H9 (cell line): ENCODE results near the gene DPM3. TPM values are rescaled to one million over a fixed set of nuclear protein-coding genes. Genes with fewer than 3 reads are reported as not detected.

ENCODE experiments used
- DNase-seq: peaks from one replicate; pipeline ENCODE4 v3.0.0-alpha.2; 2017
- H2AFZ ChIP-seq: one replicate; pipeline ENCODE4 v1.6.1; 2013; ENCODE audit warnings: mild to moderate bottlenecking, low read length, control low read depth, moderate library complexity
- H2AK5ac ChIP-seq: 2 replicates; pipeline ENCODE4 v1.6.1; 2013; ENCODE audit warnings: low read length, control low read depth, mixed read lengths; ENCODE audit not compliant: insufficient read length
- H2BK120ac ChIP-seq: one replicate; pipeline ENCODE4 v1.6.1; 2013; ENCODE audit warnings: low read depth, mild to moderate bottlenecking, low read length, control low read depth, inconsistent platforms; ENCODE audit not compliant: poor library complexity, severe bottlenecking
- H2BK12ac ChIP-seq: 2 replicates; pipeline ENCODE4 v1.6.1; 2013; ENCODE audit warnings: low read length, control low read depth, mixed read lengths, low read depth; ENCODE audit not compliant: insufficient read length
- H2BK15ac ChIP-seq: 2 replicates; pipeline ENCODE4 v1.6.1; 2013; ENCODE audit warnings: low read depth, low read length, control low read depth
- H2BK20ac ChIP-seq: one replicate; pipeline ENCODE4 v1.6.1; 2013; ENCODE audit warnings: low read depth, mild to moderate bottlenecking, low read length, control low read depth, inconsistent platforms; ENCODE audit not compliant: poor library complexity, severe bottlenecking
- H2BK5ac ChIP-seq: 2 replicates; pipeline ENCODE4 v1.6.1; 2013; ENCODE audit warnings: low read length, control low read depth, mixed read lengths; ENCODE audit not compliant: insufficient read length
- H3K14ac ChIP-seq: 2 replicates; pipeline ENCODE4 v1.6.1; 2013; ENCODE audit warnings: low read length, control low read depth; ENCODE audit not compliant: insufficient read depth
- H3K18ac ChIP-seq: 2 replicates; pipeline ENCODE4 v1.6.1; 2013; ENCODE audit warnings: low read depth, mild to moderate bottlenecking, mixed read lengths, low read length, control low read depth; ENCODE audit not compliant: insufficient read length
- H3K23ac ChIP-seq: 2 replicates; pipeline ENCODE4 v1.6.1; 2013; ENCODE audit warnings: low read length, control low read depth, mixed read lengths, low read depth; ENCODE audit not compliant: insufficient read length
- H3K23me2 ChIP-seq: 2 replicates; pipeline ENCODE4 v1.6.1; 2013; ENCODE audit warnings: low read depth, mild to moderate bottlenecking, mixed read lengths, low read length, control low read depth; ENCODE audit not compliant: insufficient read length, poor library complexity, severe bottlenecking
- H3K27ac ChIP-seq: 2 replicates; pipeline ENCODE4 v1.5.1; 2013; ENCODE audit warnings: low read length, control low read depth, mixed read lengths, low read depth; ENCODE audit not compliant: insufficient read length
- H3K27me3 ChIP-seq: 2 replicates; pipeline ENCODE4 v1.6.1; 2013; ENCODE audit warnings: low read length, control low read depth, inconsistent platforms; ENCODE audit not compliant: insufficient read depth
- H3K4ac ChIP-seq: 2 replicates; pipeline ENCODE4 v1.6.1; 2013; ENCODE audit warnings: low read depth, mild to moderate bottlenecking, control low read depth, inconsistent platforms, low read length, moderate library complexity
- H3K4me1 ChIP-seq: 2 replicates; pipeline ENCODE4 v1.6.1; 2013; ENCODE audit warnings: low read length, control low read depth, inconsistent platforms; ENCODE audit not compliant: insufficient read depth
- H3K4me2 ChIP-seq: 2 replicates; pipeline ENCODE4 v1.6.1; 2013; ENCODE audit warnings: low read length, control low read depth, mixed read lengths; ENCODE audit not compliant: insufficient read length, insufficient read depth
- H3K56ac ChIP-seq: 2 replicates; pipeline ENCODE4 v1.6.1; 2013; ENCODE audit warnings: low read depth, mild to moderate bottlenecking, mixed read lengths, low read length, control low read depth; ENCODE audit not compliant: insufficient read length
- H3K79me1 ChIP-seq: 2 replicates; pipeline ENCODE4 v1.6.1; 2013; ENCODE audit warnings: low read depth, mild to moderate bottlenecking, moderate library complexity, low read length, control low read depth, inconsistent platforms; ENCODE audit not compliant: insufficient read depth, poor library complexity, severe bottlenecking
- H3K79me2 ChIP-seq: 2 replicates; pipeline ENCODE4 v1.6.1; 2013; ENCODE audit warnings: low read length, control low read depth, inconsistent platforms; ENCODE audit not compliant: insufficient read depth
- H3K9ac ChIP-seq: 2 replicates; pipeline ENCODE4 v1.6.1; 2013; ENCODE audit warnings: low read length, control low read depth, mixed read lengths; ENCODE audit not compliant: insufficient read length; ENCODE audit errors: extremely low read depth
- H3K9me3 ChIP-seq: one replicate; pipeline ENCODE4 v1.6.1; 2013; ENCODE audit warnings: low read depth, low read length, inconsistent platforms; ENCODE audit not compliant: control insufficient read depth
- H3T11ph ChIP-seq: one replicate; pipeline ENCODE4 v1.6.1; 2013; ENCODE audit warnings: mild to moderate bottlenecking, low read length, control low read depth, inconsistent platforms
- H4K20me1 ChIP-seq: one replicate; pipeline ENCODE4 v1.6.1; 2013; ENCODE audit not compliant: control insufficient read depth, insufficient read length, insufficient read depth
- H4K5ac ChIP-seq: 2 replicates; pipeline ENCODE4 v1.6.1; 2013; ENCODE audit warnings: low read depth, mild to moderate bottlenecking, mixed read lengths, low read length, control low read depth; ENCODE audit not compliant: insufficient read length
- H4K8ac ChIP-seq: replicated peaks from 2 replicates; pipeline ENCODE4 v1.6.1; 2013; ENCODE audit warnings: low read length, control low read depth, mixed read lengths, low read depth; ENCODE audit not compliant: insufficient read length
- H4K91ac ChIP-seq: 2 replicates; pipeline ENCODE4 v1.6.1; 2013; ENCODE audit warnings: low read depth, mild to moderate bottlenecking, moderate library complexity, mixed read lengths, low read length, control low read depth; ENCODE audit not compliant: insufficient read length
- H3K27ac Mint-ChIP-seq, 3 experiments: 2 replicates in 2 of 3; 3 replicates in 1 of 3; pipeline ENCODE4 v1.8.0; 2020 to 2021; ENCODE audit warnings: mixed read lengths in 3 of 3, mild to moderate bottlenecking in 1 of 3, moderate library complexity in 1 of 3
- H3K27me3 Mint-ChIP-seq: 2 replicates; pipeline ENCODE4 v1.8.0; 2021; ENCODE audit warnings: low read depth, mild to moderate bottlenecking, moderate library complexity, mixed read lengths
- H3K36me3 Mint-ChIP-seq, 3 experiments: 2 replicates in 2 of 3; 3 replicates in 1 of 3; pipeline ENCODE4 v1.8.0; 2020 to 2021; ENCODE audit warnings: low read depth in 3 of 3, mixed read lengths in 3 of 3; ENCODE audit not compliant: insufficient read depth in 1 of 3
- H3K4me1 Mint-ChIP-seq, 2 experiments: 2 replicates each; pipeline ENCODE4 v1.8.0; 2020; ENCODE audit warnings: mixed read lengths in 2 of 2
- H3K4me3 Mint-ChIP-seq, 2 experiments: 2 replicates in 1 of 2; 3 replicates in 1 of 2; pipeline ENCODE4 v1.8.0; 2020 to 2021; ENCODE audit warnings: mild to moderate bottlenecking in 2 of 2, mixed read lengths in 2 of 2, moderate library complexity in 1 of 2
- H3K9me3 Mint-ChIP-seq, 2 experiments: 2 replicates in 1 of 2; 3 replicates in 1 of 2; pipeline ENCODE4 v1.8.0; 2020; ENCODE audit warnings: mild to moderate bottlenecking in 2 of 2, mixed read lengths in 2 of 2, moderate library complexity in 1 of 2
- WGBS: extraction: QIAGEN DNeasy Blood & Tissue Kit; methylation state at CpG from one replicate; pipeline ENCODE4 v1.1.7; 2013; ENCODE audit warnings: missing lambda C conversion rate, low lambda C conversion rate, mixed read lengths; ENCODE audit not compliant: insufficient read length; ENCODE audit errors: extremely low coverage; 5-methylcytosine and 5-hydroxymethylcytosine counted together
- total RNA-seq: library from RNA; stranded (reverse); gene quantifications from 2 replicates; pipeline ENCODE4 v1.2.1, GENCODE V29; 2021
- TF ChIP-seq, protein P1 (sequence below): fragments of 200-600 bp; sonication (generic); conservative IDR thresholded peaks from 3 replicates; pipeline ENCODE4 v1.8.0; 2021; ENCODE audit warnings: antibody characterized with exemption, mild to moderate bottlenecking

DPM3 gene
- total RNA-seq, 1 experiment from 2014 or later: 48.5 TPM

DNA sequence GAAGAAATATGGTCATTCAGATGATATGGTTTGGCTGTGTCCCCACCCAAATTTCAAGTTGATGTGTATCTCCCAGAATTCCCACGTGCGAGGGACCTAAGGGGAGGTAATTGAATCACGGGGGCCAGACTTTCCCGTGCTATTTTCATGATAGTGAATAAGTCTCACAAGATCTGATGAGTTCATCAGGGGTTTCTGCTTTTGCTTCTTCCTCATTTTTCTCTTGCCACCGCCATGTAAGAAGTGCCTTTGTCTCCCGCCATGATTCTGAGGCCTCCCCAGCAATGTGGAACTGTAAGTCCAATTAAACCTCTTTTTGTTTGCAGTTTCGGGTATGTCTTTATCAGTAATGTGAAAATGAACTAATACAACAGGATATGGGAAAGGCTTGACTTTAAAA, 1.4 kb upstream of the DPM3 start:
- Histone ChIP-seq H3K23ac (no peak overlapping the region), H3K18ac (no peak overlapping the region), H2BK5ac (no peak overlapping the region), H2BK12ac (no peak overlapping the region), H2BK20ac (no peak overlapping the region), H2BK15ac (no peak overlapping the region), H2BK120ac (no peak overlapping the region), H3K9ac (no peak overlapping the region), H2AFZ (no peak overlapping the region), H3K79me1 (no peaks in the 10 kb centered on the region), H4K5ac (no peak overlapping the region), H3K79me2 (0 out of 2 replicates have a peak, but pooled peaks cover 3% of the 10 kb centered on the region), H3K56ac (no peak overlapping the region), H3K27me3 (no peaks in the 10 kb centered on the region), H3T11ph (no peak overlapping the region), H2AK5ac (no peak overlapping the region), H3K23me2 (peaks cover 11% of the 10 kb centered on the region), H4K8ac (no peak overlapping the region), H3K27ac (no peak overlapping the region), H3K14ac (no peak overlapping the region), H4K20me1 (no peaks in the 10 kb centered on the region), H3K4me1 (no peaks in the 10 kb centered on the region), H3K9me3 (no peaks in the 10 kb centered on the region), H3K4me2 (no peak overlapping the region), H4K91ac (no peak overlapping the region), H3K4ac (no peak overlapping the region)
- Mint-ChIP-seq H3K36me3 (peaks cover 14 to 17% (median 15%) of the 10 kb centered on the region in 3 experiments; a peak in 6 of 7 replicates), H3K4me1 (peaks cover 14 to 17% of the 10 kb centered on the region in 2 experiments), H3K9me3 (no peaks in the 10 kb centered on the region), H3K27ac (no peak overlapping the region; a peak in 1 of 7 replicates), H3K27me3 (peaks cover 25% of the 10 kb centered on the region), H3K4me3 (no peak overlapping the region)
- no CpG with 5 or more reads among the region's 7 CpGs for WGBS
- no peak for DNase-seq
- TF ChIP-seq, protein P1, sequence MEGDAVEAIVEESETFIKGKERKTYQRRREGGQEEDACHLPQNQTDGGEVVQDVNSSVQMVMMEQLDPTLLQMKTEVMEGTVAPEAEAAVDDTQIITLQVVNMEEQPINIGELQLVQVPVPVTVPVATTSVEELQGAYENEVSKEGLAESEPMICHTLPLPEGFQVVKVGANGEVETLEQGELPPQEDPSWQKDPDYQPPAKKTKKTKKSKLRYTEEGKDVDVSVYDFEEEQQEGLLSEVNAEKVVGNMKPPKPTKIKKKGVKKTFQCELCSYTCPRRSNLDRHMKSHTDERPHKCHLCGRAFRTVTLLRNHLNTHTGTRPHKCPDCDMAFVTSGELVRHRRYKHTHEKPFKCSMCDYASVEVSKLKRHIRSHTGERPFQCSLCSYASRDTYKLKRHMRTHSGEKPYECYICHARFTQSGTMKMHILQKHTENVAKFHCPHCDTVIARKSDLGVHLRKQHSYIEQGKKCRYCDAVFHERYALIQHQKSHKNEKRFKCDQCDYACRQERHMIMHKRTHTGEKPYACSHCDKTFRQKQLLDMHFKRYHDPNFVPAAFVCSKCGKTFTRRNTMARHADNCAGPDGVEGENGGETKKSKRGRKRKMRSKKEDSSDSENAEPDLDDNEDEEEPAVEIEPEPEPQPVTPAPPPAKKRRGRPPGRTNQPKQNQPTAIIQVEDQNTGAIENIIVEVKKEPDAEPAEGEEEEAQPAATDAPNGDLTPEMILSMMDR: no peak
